Ecto neural progenitor cell (in vitro differentiated cells): ENCODE measurements around the gene UBE2C.
"Not testable (repeated sequence)": the region's sequence is repeated elsewhere in the genome, so short reads cannot be mapped to it uniquely, and the experiment has no call there.

Source experiments
- DNase-seq: peaks from one replicate; pipeline ENCODE4 v3.0.0-alpha.2; 2018; ENCODE audit warnings: low spot score

Gene UBE2C

DNA sequence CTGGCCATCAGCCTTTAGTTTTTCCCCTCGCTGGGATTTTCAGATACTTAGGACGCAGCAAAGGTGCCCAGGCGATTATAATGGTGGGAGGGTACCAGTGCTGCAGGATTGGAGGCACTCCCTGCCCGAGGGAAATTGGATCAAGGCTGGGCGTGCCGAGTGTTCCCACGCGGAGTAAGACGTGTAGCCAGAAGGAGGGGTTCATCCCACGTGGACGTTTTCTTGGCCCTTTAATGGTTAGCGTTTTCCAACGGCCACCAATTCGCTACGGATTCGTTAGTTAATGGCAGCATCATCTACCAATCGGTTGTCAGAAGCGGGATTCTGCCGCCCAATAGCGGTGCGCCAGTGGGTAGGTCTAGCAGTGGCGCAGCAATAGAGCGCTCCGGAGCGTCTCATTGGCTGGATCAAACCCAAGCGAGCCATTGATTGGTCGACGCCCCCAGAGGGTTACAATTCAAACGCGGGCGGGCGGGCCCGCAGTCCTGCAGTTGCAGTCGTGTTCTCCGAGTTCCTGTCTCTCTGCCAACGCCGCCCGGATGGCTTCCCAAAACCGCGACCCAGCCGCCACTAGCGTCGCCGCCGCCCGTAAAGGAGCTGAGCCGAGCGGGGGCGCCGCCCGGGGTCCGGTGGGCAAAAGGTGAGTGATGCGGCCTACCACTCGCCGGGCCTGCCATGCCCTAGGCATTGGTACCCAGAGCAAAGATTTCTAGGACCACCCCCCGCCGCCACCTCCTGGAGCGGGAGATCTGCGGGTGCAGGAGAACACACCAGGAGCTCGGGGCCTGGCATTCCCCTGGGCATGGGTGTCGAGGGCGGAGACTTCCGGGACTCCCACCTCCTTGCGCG lies at the start of gene UBE2C:
TSS of gene UBE2C (plus strand) at position 488 of the 849 bp plus-strand sequence. CDS start at position 540, 52 bp downstream.
- peak; percentile 98 for DNase-seq

DNA sequence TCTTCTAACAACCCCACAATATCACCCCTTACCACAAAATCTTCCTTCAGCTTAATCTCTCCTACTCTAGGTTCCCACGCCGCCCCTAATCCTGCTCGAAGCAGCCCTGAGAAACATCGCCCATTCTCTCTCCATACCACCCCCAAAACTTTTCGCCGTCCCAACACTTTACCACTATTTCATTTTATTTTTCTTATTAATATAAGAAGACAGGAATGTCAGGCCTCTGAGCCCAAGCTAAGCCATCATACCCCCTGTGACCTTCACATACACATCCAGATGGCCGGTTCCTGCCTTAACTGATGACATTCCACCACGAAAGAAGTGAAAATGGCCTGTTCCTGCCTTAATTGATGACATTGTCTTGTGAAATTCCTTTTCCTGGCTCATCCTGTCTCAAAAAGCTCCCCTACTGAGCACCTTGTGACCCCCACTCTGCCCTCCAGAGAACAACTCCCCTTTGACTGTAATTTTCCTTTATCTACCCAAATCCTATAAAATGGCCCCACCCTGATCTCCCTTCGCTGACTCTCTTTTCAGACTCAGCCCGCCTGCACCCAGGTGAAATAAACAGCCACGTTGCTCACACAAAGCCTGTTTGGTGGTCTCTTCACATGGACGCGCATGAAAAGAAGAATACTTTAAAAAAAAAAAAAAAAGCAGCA lies 47.7 kb upstream of the UBE2C start:
- DNase-seq, result not testable (repeated sequence)

DNA sequence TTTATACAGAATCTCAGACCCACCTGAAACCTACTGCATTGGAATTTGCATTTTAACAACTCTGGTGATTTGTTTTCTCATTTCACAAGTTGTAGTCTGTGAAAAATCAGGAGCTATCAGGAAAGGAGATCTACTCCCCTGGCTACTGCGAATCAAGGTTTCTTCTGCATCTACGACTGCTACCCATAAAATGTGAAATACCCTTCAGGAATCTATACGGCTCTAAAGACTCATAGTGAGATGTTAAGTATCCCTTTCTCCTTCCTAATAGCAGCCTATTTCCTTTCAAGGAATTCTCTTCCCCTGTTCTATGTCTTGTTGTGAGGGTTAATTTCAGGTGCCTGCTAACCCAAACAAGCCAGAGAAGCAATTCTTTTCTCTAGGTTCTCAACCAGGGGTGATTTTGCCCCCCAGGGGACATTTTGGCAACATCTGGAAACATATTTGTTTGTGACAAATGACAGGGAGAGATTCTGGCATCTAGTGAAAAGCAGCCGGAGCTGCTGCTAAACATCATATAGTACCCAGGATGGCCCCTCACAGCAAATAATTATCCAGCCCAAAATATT lies 47.1 kb upstream of the UBE2C start:
- no peak for DNase-seq

DNA sequence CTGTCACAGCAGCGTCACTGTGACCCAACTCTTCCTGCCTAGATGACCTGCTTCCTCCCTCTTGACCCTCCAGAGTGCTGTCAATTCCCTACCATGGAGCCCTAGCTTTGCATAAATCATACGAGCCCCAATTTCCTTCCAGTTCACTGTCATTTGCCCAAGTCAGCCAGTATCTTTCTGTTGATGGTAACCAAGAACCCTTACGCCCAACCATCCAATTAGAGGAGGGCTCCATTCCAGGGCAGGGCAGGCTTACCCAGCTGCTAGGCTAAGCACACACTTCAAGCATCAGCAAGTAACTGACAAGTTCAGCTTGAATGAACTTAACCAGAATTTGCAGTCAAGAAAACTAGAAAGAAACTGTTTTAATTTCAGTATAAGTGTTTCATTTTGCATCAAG lies 46.5 kb upstream of the UBE2C start:
- no peak for DNase-seq

DNA sequence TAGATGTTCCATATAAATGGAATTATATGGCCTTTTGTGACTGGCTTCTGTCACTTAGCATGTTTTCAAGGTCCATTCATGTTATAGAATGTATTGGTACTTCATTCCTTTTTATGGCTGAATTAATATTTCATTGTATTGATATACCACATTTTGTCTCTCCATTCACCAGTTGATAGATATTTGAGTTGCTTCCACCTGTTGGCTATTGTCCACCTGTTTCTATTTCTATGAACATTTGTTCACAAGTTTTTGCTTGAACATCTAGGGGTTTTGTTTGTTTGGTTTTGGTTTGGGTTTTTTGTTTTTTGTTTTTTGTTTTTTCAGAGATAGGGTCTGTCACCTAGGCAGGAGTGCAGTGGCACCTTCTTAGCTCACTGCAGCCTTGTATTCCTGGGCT lies 44.0 kb upstream of the UBE2C start:
- DNase-seq, result no peak

DNA sequence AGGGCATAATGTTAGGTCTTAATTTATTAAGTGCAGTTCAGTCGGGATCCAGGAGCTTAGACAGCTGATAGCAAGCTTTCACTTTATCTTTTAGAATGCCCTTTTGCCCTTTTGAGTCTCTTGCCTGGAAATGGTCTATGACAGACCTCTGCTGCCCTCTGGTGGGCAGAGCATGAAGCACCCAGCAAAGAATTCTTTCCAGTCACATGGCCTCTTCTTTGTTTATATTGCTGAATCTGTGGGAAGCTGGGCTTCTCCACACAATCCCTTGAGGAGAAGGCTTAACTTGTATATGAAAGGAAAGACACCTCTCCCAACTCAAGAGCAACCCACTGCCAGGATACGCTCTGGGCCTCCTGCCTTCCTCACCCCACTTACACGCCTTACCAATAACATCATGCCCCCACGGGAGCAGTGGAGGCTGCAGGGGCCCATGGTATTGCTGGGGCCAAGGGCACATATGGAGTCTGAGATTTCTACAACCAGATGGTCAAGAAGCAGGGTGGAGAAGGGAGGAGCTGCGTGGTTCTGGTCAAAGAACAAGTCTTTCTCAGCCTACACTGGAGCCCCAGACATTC lies 41.2 kb upstream of the UBE2C start:
- peak; percentile 88 for DNase-seq

DNA sequence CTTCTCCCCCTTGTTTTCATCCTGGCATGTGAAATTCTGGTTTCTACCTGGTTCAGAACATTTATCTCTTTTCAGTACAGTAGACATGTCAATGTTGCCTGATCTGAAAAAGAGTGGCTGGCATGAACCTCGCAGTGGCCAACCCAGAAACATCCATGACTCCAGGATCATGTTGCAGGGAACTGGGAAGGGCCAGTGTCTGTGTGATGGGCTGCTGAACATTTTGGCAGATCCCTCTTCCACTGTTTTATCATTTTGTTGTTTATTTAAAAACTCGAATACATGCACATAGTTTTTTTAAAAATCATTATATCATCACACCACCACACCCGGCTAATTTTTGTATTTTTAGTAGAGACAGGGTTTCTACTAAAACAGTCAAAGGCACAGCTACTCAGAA lies 39.8 kb upstream of the UBE2C start:
- DNase-seq, result no peak

DNA sequence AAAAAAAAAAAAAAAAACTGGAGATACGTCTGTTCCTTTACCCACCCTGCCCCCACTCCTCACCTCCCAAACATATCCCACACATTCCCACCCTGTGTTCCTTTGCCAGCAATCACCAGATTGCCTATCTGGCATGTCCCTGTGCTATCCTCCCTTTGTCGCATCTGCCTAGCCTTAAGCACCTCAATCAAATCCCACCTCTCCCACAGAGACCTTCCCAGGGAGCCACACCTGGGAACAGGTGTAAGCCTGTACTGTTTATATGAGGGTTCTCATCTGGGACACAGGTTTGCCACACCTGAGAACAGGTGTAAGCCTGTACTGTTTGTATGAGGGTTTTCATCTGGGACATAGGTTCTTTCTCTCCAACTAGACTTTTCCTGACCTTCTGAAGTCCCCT lies 37.5 kb upstream of the UBE2C start:
- DNase-seq, result no peak

DNA sequence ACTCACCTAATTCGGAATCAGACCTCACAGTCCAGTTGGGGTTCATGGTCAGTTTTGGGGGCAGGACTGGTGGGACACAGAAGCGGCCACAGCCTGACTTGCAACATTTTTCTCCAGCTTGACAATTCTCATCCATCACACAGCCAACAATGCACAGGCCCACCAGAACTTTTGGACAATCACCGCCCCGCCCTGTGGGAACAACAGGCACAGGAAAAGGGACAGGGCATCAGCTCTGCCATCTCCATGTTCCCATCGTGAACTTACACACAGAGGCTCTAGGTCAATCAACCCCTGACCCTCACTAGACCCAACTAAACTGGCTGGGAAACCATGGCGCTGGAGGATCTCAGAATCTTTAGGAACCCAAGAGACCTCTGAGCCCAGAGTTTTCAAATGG lies 37.0 kb upstream of the UBE2C start:
- DNase-seq, result no peak

DNA sequence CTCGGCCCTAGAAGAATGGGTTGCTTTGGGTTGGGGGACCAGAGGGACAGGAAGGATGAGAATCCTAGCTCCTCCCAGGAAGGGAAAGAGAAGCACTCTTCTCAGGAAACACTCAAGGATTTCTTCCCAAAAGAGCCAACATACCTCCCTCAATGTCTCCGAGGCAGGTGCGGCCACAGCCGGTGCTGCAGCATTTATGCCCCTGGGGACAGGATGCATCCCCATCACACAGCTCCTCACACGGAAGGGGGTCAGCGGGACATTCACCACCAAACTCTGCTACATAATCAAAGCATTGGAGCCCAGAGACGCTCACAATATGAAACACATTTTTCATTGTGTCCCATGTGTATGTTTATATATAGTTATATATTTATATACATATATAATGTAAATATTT lies 35.5 kb upstream of the UBE2C start:
- no peak for DNase-seq

DNA sequence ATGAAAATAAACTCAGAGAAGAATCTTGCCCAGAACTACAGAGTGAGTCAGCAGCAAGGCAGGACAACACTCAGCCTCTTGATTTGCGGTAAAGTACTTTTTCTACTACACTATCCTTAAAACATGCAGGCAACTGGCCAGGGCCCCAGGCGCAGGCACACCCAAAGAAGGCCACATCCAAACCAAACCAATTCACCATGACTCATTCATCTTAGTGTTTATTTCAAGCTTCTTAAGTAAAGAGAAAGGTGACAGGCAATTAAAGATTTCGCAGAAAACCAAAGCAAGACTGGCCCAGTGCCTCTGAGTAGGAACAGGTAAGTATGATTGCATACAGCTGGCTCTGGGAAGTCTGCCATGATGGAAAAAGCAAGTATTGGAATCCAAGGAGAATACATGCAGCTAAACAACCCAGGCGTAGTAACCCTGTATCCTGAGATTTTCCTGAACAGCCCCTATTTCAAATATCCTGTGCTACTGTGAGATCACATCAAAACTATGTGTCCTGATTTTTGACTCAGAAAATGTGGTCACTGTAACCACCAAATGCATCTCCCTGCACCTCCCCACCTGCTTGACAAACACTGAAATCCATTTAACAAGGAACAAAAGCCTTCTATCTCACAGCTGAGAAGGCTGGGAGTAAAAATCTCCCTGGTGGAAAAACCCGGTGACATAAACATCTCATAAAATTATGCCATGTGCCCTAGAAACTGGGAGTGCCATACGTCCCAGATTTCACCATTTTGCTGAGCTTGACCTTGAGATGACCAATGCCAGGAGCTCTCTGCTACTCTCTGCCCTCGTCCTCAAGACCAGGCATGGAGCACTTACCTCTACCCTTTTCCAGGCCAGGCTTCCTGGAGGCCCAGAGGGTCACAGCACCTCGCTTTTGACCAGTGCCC lies 33.2 kb upstream of the UBE2C start:
- no peak for DNase-seq

DNA sequence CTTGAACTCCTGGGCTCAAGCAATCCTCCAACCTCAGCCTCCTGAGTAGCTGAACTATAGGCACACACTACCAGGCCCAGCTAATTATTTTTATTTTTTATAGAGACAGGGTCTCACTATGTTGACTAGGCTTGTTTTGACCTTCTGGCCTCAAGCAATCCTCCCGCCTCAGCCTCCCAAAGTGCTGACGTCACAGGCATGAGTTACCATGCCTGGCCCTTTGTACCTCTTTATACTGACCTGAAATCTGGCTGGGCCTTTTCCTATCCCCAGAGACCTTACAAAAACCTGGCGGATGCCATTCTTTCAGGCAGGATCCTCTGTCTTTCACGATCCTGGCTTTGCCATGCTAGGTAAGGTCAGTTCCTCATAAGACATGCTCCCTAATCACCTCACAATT lies 32.3 kb upstream of the UBE2C start:
- DNase-seq, result no peak

DNA sequence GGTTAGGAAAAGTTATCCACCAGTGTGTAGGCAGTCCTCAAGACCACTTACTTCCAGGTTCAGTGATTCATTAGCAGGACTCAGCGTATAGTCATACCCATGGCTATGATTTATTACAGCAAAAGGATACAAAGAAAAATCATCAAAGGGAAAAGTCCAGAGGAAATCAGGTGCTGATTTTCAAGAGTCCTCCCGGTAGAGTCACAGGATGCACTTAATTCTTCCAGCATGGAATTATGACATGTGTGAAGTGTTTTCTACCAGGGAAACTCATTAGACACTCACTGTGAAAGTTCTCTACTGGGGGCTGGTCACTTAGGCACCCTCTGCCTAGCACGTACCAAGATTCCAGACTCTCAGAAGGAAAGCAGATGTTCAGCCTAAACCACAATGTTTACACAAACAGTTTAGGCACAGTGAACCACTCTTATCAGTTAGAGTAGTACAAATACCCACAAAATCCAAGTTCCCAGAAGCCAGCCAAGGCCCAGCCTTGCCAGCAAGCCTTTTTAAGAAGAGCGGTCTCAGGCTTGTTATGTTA lies 31.0 kb upstream of the UBE2C start:
- no peak for DNase-seq

DNA sequence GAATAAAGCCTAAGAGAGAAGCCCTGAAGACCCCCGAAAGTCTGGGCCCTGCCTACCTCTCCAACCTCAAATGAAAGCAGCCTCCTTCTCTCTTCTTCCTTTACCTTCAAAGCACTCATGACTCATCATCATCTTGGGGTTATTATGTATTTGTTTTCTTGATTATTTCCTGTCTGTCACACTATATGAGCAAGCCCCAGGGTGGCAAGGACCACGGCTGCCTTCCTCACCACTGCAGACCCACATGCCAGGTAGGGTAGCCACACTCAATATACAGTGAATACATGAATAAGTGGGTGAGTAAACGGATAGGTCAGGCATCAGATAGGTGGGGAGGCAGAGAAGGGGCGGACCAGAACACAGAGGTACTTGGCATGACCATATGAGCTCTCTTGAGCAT lies 29.6 kb upstream of the UBE2C start:
- no peak for DNase-seq

DNA sequence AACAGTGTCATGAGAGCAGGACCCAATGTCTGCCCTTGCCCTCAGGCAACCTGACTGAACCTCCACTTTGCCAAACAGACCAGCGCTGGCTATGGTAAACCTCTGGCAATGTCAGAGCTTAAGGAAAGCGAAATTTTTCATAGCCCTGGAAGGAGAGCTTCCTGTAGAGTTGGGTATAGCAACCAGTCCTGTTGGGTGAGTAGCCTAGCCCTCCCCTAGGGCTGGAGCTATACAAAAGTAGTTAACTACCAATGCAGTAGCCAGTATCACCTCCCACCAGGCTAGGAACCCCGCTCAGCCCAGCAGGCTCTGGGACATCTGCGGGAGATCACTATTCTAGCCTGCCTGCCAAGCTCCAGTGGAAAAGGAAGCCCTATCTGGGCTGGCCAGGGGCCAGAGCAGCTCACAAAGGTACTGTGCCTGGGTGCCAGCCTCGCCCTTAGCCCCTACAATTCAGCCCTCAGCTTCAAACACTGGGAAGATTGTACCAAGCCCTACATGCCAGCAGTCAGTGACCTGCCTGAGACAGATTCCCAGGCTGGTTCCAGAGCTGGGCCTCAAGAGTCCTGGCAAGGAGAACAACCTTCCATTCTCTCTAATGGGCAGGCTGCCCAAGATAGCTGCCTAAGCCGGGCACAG lies 28.7 kb upstream of the UBE2C start:
- no peak for DNase-seq

DNA sequence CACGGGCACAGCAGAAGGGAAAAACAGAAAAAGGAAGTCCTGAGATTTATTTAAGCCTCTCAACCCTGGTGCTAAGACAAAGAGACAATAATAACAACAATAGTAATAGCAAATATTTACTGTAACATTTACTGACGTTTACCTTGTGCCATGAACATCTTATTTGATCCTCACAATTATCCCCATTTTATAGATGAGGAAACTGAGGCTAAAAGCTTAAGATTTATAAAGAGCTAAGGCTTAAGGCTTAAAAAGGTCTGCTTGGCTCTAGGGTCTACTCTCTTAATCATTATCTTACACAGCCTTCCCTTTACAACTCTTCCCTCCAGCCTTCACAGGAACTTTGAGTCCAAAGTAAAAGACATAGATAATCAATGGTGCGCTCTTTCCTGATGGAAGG lies 24.1 kb upstream of the UBE2C start:
- no peak for DNase-seq

DNA sequence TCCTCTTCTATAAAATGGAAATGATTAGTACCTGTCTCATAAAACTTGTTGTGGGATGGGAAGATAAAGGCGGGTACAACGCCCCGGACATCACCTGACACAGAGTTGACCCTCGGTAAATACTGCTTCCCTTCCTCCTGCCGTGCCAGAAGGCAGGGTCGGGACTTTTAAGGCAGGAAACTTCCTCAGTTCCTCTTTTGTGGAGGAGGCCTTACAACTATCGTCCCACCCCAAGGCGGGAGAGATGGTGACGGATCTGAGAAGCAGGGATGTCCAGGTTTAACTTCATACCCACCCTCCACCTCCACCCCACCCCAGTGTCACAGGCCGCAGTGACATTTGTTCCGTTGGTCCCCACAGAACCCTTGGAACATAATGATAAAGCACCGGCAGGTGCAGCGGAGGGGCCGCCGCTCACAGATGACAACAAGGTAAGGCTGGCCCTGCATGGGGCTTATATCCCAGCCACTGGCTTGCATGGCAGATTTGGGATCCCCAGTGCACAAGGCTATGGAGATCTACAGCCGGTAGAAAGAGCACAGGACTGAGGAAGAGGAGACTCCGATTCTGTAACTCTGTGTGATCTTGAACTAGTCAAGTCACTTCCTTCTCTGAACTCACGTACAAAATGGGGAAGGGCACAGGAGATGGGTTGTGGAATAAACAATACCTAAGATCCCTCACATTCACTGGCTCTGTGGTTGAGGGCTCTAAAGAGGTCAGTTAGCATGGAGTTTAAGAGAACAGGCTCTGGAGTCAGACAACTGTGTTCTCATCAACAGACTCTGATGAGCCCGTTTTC lies 19.9 kb upstream of the UBE2C start:
- no peak for DNase-seq

DNA sequence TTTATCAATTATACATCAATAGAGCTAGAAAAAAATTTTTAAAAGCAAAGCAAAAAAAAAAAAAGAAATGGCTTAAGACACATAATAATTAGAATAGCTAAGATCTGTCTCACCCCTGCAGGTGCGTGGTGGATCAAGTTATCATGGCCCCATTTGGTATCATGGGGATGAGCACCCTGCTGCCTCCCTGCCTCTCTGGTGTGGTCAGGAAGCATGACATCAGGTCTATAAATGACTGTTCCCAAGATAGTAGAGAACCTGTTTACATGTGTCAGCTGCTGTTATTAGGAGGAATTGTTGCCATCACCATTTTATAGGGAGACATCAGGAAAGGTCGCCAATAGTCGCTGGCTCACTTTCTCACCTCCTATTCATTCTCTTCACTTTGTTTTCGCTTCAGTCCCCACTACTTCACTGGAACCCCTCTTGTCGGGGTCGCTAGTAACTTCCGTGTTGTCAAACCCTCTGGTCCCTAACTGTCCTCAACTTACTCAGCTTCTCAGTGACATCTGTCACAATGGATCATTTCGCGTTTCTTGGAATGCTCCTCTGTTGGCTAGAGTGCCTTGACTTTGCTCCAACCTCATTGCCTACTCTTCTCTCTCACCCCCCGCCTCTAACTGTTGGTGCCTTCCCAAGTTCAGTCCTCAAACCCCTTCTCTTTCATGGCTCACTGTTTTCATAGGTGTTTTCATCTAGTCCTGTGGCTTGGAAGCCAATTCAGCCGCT lies 15.9 kb upstream of the UBE2C start:
- DNase-seq, result no peak

DNA sequence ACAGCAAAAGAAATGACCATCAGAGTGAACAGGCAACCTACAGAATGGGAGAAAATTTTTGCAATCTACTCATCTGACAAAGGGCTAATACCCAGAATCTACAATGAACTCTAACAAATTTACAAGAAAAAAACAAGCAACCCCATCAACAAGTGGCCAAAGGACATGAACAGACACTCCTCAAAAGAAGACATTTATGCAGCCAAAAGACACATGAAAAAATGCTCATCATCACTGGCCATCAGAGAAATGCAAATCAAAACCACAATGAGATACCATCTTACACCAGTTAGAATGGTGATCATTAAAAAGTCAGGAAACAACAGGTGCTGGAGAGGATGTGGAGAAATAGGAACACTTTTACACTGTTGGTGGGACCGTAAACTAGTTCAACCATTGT lies 14.9 kb upstream of the UBE2C start:
- DNase-seq, result not testable (repeated sequence)

DNA sequence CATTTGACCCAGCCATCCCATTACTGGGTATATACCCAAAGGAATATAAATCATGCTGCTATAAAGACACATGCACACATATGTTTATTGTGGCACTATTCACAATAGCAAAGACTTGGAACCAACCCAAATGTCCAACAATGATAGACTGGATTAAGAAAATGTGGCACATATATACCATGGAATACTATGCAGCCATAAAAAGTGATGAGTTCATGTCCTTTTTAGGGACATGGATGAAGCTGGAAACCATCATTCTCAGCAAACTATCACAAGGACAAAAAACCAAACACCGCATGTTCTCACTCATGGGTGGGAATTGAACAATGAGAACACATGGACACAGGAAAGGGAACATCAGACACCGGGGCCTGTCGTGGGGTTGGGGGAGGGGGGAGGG lies 14.5 kb upstream of the UBE2C start:
- DNase-seq, result not testable (repeated sequence)
